T-helper 17 cell (primary cell): ENCODE results near the gene TPCN2. TPM values are rescaled to one million over a fixed set of nuclear protein-coding genes. Genes with fewer than 3 reads are reported as not detected.
A peak's percentile ranks its signal among the peaks of the same experiment; 100 is the strongest.

Experiments
- ATAC-seq: fragments of 150-1000 bp; cut with Tn5 transposase; 2 replicates; pipeline ENCODE4 v1.10.0; 2021; ENCODE audit warnings: mild to moderate bottlenecking, moderate library complexity
- DNase-seq, 3 donors: peaks; one replicate each; pipeline versions ENCODE4 v3.0.0 to v3.0.0-alpha.2; 2020 to 2021
- H3K9me3 ChIP-seq: one replicate; pipeline ENCODE4 v1.7.0; 2013; ENCODE audit warnings: low read length, mild to moderate bottlenecking; ENCODE audit not compliant: control insufficient read depth, poor library complexity, severe bottlenecking
- H3K27ac Mint-ChIP-seq: one replicate; pipeline ENCODE4 v1.8.0; 2022; ENCODE audit warnings: mild to moderate bottlenecking, moderate library complexity, mixed read lengths
- H3K27me3 Mint-ChIP-seq: one replicate; pipeline ENCODE4 v1.8.0; 2022; ENCODE audit warnings: mixed read lengths
- H3K36me3 Mint-ChIP-seq: one replicate; pipeline ENCODE4 v1.8.0; 2022; ENCODE audit warnings: low read depth, mixed read lengths
- H3K4me1 Mint-ChIP-seq: one replicate; pipeline ENCODE4 v1.8.0; 2022; ENCODE audit warnings: mild to moderate bottlenecking, mixed read lengths
- H3K4me3 Mint-ChIP-seq: one replicate; pipeline ENCODE4 v1.8.0; 2022; ENCODE audit warnings: mild to moderate bottlenecking, moderate library complexity, mixed read lengths
- total RNA-seq, 4 donors: library from RNA in 2 of 4; stranded (reverse) in 2 of 4; gene quantifications; one replicate each; pipeline ENCODE4 v1.2.3 and lab custom pipeline; 2022 to 2026

TPCN2 gene
- total RNA-seq, 2 donors from 2014 or later, result 9.1 to 16.4 TPM

DNA sequence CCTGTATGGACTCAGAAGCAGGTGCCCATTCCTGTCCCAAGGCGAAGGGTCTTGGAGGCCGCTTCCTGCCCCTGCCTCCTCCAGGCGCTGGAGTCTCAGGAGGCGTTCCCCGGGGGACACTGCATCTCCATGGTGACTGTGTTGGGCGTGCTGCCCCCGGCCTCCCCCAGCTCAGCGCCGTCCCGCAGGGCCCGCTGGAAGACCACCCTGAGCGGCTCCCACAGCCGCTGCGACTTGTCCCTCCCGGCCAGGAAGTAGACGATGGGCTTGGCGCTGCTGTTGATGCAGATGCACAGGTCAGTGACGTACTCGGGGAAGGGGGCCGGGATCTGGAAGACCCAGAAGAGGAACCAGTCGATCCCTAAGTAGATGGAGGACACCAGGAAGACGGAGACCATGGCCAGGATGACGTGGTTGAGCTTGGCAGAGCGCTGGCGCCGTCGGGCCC is 43.5 kb upstream of the TPCN2 start:
- Mint-ChIP-seq H3K27ac (no peak overlapping the region), H3K27me3 (peaks cover 10% of the 10 kb centered on the region), H3K4me1 (no peaks in the 10 kb centered on the region), H3K36me3 (peaks cover 5% of the 10 kb centered on the region), H3K4me3 (no peak overlapping the region)
- no peaks in the 10 kb centered on the region for H3K9me3 ChIP-seq
- ATAC-seq (no peak), DNase-seq (no peak)

DNA sequence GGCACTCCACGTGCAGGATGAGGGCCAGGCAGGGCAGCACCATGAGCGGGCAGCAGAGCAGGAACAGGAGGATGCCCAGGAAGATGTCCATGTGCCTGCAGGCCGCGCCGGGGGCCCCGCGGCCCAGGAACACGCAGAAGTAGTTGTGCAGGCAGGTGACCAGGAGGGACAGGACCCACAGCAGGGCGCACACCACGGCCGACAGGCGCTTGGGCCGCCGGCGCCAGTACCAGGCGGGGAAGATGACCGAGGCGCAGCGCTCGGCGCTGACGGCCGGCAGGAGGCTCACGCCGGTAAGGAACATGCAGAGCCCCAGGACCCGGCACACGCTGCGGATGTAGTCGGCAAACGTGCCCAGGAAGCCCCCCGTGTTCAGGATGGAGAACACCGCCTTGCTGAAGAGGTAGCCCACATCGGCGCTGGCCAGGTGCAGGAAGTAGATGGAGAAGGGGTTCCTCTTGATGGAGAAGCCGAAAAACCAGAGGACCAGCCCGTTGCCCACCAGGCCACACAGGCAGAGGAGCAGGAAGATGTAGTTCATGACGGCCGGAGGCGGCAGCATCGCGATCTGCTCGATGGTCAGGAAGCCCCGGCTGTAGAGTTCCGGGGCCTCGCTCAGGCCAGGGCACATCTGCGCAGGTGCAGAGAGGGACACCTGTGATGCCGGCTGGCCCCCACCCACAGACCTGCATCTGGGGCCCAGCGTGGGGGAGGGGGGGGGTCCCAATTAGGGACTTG is 42.9 kb upstream of the TPCN2 start:
- no peak overlapping the region for H3K4me3 Mint-ChIP-seq
- H3K27ac Mint-ChIP-seq, result no peak overlapping the region
- H3K4me1 Mint-ChIP-seq, result no peaks in the 10 kb centered on the region
- no peak for ATAC-seq
- H3K27me3 Mint-ChIP-seq, result peaks cover 10% of the 10 kb centered on the region
- no peak for DNase-seq
- H3K9me3 ChIP-seq, result no peaks in the 10 kb centered on the region
- peaks cover 5% of the 10 kb centered on the region for H3K36me3 Mint-ChIP-seq

DNA sequence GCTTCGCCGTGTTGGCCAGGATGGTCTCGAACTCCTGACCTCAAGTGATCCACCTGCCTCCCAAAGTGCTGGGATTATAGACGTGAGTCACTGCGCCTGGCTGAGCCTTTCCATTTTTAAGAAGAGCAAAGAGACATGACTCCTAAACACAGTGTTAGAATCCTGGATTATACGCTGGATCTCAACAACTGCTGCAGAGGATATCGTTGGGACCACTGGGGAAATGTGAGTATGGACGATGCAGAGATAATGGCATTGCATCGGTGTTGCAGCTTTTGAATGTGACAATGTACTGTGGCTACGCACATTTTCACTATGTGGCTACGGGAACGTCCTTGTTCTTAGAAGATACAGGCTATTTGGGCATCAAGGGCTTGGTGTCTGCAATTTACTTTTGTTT is 41.9 kb upstream of the TPCN2 start:
- no peaks in the 10 kb centered on the region for H3K9me3 ChIP-seq
- ATAC-seq (no peak), DNase-seq (no peak)
- Mint-ChIP-seq H3K27me3 (peaks cover 16% of the 10 kb centered on the region), H3K27ac (no peak overlapping the region), H3K4me1 (peaks cover 5% of the 10 kb centered on the region), H3K4me3 (no peak overlapping the region), H3K36me3 (peaks cover 5% of the 10 kb centered on the region)

DNA sequence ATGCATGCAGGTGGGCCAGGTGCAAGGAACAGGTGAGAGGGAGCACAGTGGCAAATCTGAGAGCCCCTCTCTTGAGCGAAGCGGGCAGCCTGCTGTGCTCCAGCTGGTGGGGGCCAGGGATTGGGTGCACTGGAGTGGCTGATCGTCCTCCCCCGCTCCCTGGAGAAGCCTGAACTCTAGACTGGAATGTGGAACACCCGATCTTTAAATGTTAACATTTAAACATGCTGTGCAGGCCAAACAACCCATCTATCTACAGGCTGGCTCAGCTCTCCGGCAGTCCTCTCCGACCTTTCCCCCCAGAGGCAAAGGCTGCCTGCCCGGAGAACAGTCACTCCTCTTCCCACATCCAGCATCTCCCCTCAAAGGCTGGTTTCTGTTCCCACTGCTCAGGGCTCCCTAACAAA is 40.8 kb upstream of the TPCN2 start:
- Mint-ChIP-seq H3K27me3 (peaks cover 25% of the 10 kb centered on the region), H3K27ac (no peak overlapping the region), H3K4me1 (peaks cover 5% of the 10 kb centered on the region), H3K4me3 (no peak overlapping the region), H3K36me3 (peaks cover 5% of the 10 kb centered on the region)
- no peak for ATAC-seq
- DNase-seq, result no peak
- no peaks in the 10 kb centered on the region for H3K9me3 ChIP-seq

DNA sequence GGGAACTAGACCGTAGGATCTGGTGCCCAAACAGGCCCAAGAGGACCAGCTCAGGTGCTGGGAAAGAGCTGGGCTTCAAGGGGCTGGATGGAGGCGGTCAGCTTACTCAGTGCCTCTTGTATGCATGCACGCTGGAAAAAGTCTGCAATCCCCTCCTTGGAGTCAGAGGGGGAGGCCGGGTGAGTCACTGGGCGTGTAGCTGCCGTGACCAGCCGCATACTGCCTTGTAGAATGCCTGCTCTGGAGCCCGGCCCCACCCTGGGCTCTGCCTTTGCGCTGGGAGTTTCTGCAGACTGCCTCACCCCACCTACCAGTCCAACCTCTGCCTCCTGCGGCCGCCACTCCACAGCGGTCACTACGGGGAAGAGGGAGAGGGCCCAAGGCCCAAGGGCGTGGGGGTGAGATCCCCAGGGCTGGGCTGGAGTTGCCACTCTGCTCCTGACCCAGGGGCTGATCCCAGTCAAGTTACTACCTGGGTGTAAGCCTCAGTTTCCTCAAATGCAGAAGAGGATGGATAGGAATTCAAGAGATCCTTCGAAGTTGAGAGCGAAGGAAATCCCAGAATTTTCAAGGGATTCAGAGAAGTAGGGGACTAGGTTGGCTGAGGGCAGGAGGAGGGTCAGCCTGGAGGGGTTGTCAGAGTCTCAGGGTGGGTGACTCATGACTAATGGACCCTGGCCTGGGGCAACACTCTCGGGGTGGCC is 39.8 kb upstream of the TPCN2 start:
- H3K4me3 Mint-ChIP-seq, result no peak overlapping the region
- DNase-seq (no peak), ATAC-seq (no peak)
- H3K9me3 ChIP-seq, result no peaks in the 10 kb centered on the region
- H3K27me3 Mint-ChIP-seq, result peaks cover 25% of the 10 kb centered on the region
- H3K36me3 Mint-ChIP-seq, result peaks cover 5% of the 10 kb centered on the region
- H3K4me1 Mint-ChIP-seq, result peaks cover 5% of the 10 kb centered on the region
- no peak overlapping the region for H3K27ac Mint-ChIP-seq

DNA sequence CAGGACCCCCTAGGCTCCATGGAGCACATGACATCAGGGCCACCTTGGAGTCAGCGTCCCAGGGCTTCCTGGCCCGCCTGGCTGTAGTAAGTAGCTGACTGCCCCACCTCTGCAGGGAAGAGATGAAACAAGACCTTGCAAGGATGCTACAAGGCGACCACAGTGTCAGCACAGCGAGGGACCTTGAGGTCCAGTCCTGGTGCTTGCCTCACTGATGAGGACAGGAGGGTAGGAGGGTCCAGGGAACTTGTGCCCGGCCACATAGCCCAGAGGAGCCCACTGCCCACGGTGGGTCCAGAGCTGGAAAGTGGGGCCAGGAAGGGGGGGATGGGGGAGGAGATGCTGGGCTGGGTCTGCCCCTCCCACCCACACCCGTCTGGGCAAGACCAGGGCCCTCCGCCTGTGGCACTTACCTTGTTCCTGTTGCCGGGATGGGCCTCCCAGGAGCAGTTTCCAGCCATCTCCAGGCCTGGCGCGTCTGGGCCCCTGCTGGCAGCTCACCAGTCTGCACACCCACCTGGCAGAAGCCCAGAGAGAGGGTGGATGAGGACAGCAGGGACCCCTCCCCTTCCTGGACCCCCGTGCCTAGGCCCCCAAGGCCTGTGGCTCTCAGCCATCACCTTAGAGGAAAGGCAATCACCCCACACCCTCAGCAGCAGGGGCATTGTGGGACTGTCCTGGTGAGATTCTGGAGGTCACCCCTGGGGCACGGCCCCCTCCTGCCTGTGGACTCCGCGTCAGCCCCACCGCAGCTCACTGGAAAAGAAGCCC is 39.1 kb upstream of the TPCN2 start:
- Mint-ChIP-seq H3K4me1 (peaks cover 5% of the 10 kb centered on the region), H3K27me3 (peaks cover 30% of the 10 kb centered on the region), H3K27ac (no peak overlapping the region), H3K4me3 (no peak overlapping the region), H3K36me3 (peaks cover 5% of the 10 kb centered on the region)
- ATAC-seq (no peak), DNase-seq (no peak)
- no peaks in the 10 kb centered on the region for H3K9me3 ChIP-seq

DNA sequence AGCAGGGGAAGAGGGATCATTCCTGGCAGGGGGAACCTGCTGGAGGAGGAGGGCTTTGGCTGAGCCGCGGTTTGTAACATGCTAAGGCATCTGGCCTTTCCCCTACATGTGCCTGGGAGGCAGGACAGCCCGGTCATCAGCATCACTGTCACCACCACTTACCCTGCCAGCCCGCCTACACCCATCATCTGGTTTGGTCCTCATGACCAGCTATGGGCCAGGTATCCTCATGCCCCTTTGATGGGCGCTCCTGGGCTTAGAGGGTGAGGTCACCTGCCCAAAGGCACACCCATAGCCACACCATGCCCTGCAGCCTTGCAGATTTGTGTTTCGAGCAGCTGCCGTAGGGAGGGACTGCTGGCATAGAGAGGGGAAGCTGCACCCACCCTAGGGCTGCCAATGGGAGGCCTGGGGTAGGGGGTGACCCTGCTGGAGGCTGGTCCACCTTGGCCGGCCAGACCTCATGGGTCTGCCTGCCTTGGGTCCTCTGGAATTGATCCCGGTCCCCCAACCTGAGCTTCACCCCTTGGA is 38.3 kb upstream of the TPCN2 start:
- H3K36me3 Mint-ChIP-seq, result peaks cover 2% of the 10 kb centered on the region
- peaks cover 5% of the 10 kb centered on the region for H3K4me1 Mint-ChIP-seq
- H3K27me3 Mint-ChIP-seq, result peaks cover 29% of the 10 kb centered on the region
- no peak overlapping the region for H3K27ac Mint-ChIP-seq
- H3K4me3 Mint-ChIP-seq, result no peak overlapping the region
- no peaks in the 10 kb centered on the region for H3K9me3 ChIP-seq
- ATAC-seq (no peak), DNase-seq (no peak)

DNA sequence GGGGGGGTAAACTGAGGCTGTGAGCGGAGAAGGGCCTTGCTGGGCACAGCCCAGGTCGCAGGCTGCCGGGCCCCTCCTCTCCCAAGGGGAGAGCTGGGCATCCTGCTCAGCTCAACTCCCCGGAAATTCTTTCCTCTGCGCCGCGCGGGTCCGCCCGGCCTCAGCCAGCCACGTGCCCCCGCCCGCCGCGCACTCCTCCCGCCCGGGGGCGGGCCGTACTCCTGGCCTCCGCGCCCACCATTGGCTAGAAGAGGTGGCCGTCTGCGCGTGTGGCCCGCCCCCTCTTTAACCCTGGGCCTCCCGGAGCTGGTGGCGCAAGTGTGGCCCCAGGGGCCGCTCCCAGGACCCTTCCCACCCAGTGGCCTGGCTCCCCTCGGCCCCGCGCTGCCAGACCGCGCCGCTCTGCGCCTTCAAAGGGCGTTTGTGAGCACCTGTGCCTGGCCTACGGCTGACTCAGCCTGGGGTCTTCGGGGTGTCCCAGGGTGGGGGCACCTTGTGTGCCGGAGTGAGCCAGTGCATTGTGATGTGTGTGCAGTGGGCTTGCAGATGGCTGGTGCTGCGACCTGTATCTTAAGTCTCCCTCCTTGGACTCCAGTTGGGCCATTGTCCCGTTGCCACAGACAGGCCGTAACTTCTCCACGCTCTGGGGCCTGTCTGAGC is 37.6 kb upstream of the TPCN2 start:
- no peaks in the 10 kb centered on the region for H3K9me3 ChIP-seq
- DNase-seq (no peak), ATAC-seq (peak; percentile 86)
- Mint-ChIP-seq H3K4me1 (peaks cover 5% of the 10 kb centered on the region), H3K36me3 (no peaks in the 10 kb centered on the region), H3K27ac (no peak overlapping the region), H3K4me3 (peak overlapping the region; percentile 79), H3K27me3 (peaks cover 25% of the 10 kb centered on the region)

DNA sequence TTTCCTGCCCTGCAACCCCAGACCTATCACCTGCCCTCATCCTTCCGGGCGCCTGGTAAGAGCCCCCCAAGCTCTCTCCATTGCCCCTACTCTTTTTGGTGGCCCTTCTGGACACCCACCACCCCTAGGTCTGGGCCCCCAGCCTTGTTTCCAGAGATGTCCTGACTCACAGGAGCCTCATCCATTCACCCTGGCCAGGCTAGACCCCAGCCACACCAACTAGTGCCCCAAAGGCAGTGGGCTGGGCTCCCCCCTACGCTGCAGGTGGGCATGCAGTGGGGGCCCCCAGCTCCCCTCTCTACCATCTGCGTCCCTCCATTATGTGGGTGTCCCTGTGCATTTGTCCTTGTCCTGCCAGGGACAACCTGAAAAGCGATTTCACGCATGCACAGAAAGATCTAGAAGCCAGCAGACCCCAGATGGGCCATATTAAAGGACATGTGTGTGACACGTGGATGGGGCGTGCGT is 37.1 kb upstream of the TPCN2 start:
- Mint-ChIP-seq H3K27ac (no peak overlapping the region), H3K4me1 (peaks cover 5% of the 10 kb centered on the region), H3K36me3 (no peaks in the 10 kb centered on the region), H3K4me3 (peak overlapping the region; percentile 79), H3K27me3 (peaks cover 25% of the 10 kb centered on the region)
- ATAC-seq, result no peak
- no peaks in the 10 kb centered on the region for H3K9me3 ChIP-seq
- no peak for DNase-seq

DNA sequence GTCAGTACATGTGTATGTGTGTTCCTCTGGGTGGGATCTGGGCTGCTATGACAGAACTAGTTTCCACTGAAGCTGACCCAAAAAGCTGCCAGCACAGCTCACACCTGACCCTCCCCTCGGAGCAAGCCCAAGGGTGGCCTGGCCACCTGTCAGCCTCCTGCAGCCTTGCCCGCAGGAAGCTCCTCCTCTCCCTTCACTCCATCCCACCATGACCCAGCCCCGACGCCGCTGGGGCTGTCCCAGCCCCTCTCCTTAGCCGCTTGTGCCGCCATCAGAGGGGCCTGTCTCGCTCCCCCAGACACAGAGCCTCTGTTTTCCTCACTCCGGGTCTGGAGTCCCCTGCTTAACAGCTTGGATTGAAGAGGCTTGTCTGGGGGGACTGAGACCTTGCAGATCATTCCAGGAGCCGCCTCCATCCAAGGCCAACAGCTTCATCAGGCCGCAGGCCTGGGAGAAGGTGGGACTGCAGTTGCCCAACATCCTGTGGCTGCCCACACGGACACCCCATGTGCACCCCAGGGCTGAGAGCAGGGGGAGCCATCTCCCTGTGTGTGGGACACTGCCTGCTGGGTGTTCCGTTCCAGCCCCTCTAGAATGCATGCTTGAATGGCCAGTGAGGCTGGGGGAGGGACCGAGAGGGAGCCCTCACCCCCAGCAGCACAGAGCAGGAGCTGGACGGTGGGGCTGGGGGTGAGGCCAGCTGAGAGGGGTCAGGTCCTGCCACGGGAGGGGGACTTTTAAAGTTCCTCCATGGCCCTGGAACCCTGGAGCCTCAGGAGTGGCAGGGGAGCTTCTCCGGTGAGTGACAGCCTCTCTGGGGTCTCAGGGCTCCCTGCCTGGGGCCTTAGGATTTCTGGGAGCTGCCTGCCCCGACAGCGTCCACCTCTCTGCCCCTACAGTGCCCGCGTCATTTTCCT is 36.4 kb upstream of the TPCN2 start:
- no peak for ATAC-seq
- peaks cover 25% of the 10 kb centered on the region for H3K27me3 Mint-ChIP-seq
- no peak overlapping the region for H3K4me3 Mint-ChIP-seq
- no peak for DNase-seq
- H3K27ac Mint-ChIP-seq, result no peak overlapping the region
- no peaks in the 10 kb centered on the region for H3K9me3 ChIP-seq
- peaks cover 5% of the 10 kb centered on the region for H3K4me1 Mint-ChIP-seq
- no peaks in the 10 kb centered on the region for H3K36me3 Mint-ChIP-seq

DNA sequence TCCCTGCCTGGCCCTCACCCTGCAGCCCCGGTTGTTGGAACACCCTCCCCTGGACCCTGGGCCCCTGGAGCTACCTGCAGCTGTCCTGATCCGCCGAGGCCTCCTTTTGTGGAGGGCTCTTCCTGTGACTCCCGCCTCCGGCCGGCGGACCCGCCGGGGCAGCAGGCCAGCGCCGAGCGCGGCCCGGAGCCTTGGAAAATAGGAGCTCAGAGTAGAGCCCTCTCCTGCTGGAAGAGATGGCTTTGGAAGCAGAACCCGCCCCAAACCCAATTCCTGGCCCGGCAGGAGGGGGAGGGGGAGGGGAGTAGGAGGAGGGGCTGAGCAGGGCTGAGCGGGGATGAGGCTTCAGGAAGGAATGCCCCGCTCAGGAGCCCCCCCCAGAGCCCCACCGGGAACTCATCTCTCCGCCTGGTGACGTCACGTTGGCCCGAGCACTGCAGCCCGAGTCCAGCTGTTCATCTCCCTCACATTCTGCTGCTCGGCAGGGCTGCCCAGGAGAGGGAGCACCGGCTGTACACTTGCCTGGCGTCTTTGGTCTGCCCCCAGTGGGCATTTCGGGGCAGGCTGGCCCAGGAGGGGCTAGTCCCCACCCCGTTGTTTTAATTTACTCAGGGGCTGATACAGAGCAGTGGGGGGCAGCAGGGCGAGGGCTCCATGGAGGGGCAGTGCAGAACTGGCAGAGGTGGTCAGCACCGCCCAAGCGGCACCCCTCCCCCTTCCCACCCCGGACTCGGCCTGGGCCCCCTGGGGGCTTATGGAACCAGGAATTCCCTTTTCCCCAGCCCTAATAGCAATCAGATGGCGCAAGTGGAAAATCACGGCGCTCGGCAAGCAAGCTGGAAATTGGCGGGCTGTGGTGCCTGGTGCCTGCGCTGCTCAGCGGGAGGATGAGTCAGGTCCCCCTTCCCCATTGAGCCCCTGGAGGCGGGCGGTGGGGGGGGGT is 35.5 kb upstream of the TPCN2 start, which contains the start of gene MRGPRF:
MRGPRF (minus strand) TSS at position 238 of the 943 bp plus-strand sequence. CDS start 3,345 bp downstream, outside the sequence.
- Mint-ChIP-seq H3K27ac (no peak within 1 kb of the TSS), H3K4me3 (no peak within 1 kb of the TSS), H3K27me3 (peaks cover 25% of the 10 kb centered on the region), H3K4me1 (peaks cover 5% of the 10 kb centered on the region), H3K36me3 (no peaks in the 10 kb centered on the region)
- no peak for ATAC-seq
- DNase-seq, result no peak
- H3K9me3 ChIP-seq, result no peaks in the 10 kb centered on the region
